ENCODE measurements around the gene HOXD8.

- no peak for TF ChIP-seq CTCF (conservative IDR thresholded peaks at IDR 0.05 in 1 of 2, IDR thresholded peaks at IDR 0.05 in 1 of 2; ENCODE audit: low read depth in 1 of 2, low read length in 2 of 2)
- TF ChIP-seq EZH2 (IDR thresholded peaks at IDR 0.05; ENCODE audit: low read length, missing control alignments): peak; percentile 77
Measured at GRCh38 chr2:176122683-176123410, 6.7 kb upstream of the HOXD8 start, which contains the start of gene HOXD9.
